ENCODE results near the gene CCRL2. TPM values are rescaled to one million over a fixed set of nuclear protein-coding genes. Genes with fewer than 3 reads are reported as not detected.

CCRL2 gene
- total RNA-seq, 2 donors from 2014 or later: 0.89 to 4.2 TPM

DNA sequence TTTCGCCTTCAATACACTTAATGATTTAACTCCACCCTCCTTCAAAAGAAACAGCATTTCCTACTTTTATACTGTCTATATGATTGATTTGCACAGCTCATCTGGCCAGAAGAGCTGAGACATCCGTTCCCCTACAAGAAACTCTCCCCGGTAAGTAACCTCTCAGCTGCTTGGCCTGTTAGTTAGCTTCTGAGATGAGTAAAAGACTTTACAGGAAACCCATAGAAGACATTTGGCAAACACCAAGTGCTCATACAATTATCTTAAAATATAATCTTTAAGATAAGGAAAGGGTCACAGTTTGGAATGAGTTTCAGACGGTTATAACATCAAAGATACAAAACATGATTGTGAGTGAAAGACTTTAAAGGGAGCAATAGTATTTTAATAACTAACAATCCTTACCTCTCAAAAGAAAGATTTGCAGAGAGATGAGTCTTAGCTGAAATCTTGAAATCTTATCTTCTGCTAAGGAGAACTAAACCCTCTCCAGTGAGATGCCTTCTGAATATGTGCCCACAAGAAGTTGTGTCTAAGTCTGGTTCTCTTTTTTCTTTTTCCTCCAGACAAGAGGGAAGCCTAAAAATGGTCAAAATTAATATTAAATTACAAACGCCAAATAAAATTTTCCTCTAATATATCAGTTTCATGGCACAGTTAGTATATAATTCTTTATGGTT lies 36.1 kb upstream of the CCRL2 start, which contains the start of gene CCR5:
TSS of gene CCR5 (plus strand) at position 108 of the 680 bp plus-strand sequence. CDS start 1,957 bp downstream, outside the sequence.
- Histone ChIP-seq H3K4me1 (no peaks in the 10 kb centered on the region), H3K27ac (no peak within 1 kb of the TSS), H3K36me3 (no peaks in the 10 kb centered on the region), H3K4me3 (no peak within 1 kb of the TSS), H3K27me3 (no peaks in the 10 kb centered on the region), H3K9me3 (no peaks in the 10 kb centered on the region)
- TF ChIP-seq, protein P1, sequence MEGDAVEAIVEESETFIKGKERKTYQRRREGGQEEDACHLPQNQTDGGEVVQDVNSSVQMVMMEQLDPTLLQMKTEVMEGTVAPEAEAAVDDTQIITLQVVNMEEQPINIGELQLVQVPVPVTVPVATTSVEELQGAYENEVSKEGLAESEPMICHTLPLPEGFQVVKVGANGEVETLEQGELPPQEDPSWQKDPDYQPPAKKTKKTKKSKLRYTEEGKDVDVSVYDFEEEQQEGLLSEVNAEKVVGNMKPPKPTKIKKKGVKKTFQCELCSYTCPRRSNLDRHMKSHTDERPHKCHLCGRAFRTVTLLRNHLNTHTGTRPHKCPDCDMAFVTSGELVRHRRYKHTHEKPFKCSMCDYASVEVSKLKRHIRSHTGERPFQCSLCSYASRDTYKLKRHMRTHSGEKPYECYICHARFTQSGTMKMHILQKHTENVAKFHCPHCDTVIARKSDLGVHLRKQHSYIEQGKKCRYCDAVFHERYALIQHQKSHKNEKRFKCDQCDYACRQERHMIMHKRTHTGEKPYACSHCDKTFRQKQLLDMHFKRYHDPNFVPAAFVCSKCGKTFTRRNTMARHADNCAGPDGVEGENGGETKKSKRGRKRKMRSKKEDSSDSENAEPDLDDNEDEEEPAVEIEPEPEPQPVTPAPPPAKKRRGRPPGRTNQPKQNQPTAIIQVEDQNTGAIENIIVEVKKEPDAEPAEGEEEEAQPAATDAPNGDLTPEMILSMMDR (IDR thresholded peaks at IDR 0.05): no peak
- no peak for DNase-seq (ENCODE audit: low spot score)

DNA sequence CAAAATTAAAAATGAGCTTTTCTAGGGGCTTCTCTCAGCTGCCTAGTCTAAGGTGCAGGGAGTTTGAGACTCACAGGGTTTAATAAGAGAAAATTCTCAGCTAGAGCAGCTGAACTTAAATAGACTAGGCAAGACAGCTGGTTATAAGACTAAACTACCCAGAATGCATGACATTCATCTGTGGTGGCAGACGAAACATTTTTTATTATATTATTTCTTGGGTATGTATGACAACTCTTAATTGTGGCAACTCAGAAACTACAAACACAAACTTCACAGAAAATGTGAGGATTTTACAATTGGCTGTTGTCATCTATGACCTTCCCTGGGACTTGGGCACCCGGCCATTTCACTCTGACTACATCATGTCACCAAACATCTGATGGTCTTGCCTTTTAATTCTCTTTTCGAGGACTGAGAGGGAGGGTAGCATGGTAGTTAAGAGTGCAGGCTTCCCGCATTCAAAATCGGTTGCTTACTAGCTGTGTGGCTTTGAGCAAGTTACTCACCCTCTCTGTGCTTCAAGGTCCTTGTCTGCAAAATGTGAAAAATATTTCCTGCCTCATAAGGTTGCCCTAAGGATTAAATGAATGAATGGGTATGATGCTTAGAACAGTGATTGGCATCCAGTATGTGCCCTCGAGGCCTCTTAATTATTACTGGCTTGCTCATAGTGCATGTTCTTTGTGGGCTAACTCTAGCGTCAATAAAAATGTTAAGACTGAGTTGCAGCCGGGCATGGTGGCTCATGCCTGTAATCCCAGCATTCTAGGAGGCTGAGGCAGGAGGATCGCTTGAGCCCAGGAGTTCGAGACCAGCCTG lies 35.3 kb upstream of the CCRL2 start:
- Histone ChIP-seq H3K36me3 (no peaks in the 10 kb centered on the region), H3K4me1 (no peaks in the 10 kb centered on the region), H3K27me3 (no peaks in the 10 kb centered on the region), H3K9me3 (no peaks in the 10 kb centered on the region), H3K27ac (no peak overlapping the region), H3K4me3 (no peak overlapping the region)
- DNase-seq (ENCODE audit: low spot score): no peak
- TF ChIP-seq, protein P1 (IDR thresholded peaks at IDR 0.05): no peak

DNA sequence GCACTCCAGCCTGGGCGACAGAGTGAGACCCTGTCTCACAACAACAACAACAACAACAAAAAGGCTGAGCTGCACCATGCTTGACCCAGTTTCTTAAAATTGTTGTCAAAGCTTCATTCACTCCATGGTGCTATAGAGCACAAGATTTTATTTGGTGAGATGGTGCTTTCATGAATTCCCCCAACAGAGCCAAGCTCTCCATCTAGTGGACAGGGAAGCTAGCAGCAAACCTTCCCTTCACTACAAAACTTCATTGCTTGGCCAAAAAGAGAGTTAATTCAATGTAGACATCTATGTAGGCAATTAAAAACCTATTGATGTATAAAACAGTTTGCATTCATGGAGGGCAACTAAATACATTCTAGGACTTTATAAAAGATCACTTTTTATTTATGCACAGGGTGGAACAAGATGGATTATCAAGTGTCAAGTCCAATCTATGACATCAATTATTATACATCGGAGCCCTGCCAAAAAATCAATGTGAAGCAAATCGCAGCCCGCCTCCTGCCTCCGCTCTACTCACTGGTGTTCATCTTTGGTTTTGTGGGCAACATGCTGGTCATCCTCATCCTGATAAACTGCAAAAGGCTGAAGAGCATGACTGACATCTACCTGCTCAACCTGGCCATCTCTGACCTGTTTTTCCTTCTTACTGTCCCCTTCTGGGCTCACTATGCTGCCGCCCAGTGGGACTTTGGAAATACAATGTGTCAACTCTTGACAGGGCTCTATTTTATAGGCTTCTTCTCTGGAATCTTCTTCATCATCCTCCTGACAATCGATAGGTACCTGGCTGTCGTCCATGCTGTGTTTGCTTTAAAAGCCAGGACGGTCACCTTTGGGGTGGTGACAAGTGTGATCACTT lies 34.3 kb upstream of the CCRL2 start:
- DNase-seq (ENCODE audit: low spot score): no peak
- TF ChIP-seq, protein P1 (IDR thresholded peaks at IDR 0.05): peak in 1 of 2 donors; percentile 51
- Histone ChIP-seq H3K4me1 (no peaks in the 10 kb centered on the region), H3K27ac (no peak overlapping the region), H3K27me3 (no peaks in the 10 kb centered on the region), H3K9me3 (no peaks in the 10 kb centered on the region), H3K36me3 (no peaks in the 10 kb centered on the region), H3K4me3 (no peak overlapping the region)

DNA sequence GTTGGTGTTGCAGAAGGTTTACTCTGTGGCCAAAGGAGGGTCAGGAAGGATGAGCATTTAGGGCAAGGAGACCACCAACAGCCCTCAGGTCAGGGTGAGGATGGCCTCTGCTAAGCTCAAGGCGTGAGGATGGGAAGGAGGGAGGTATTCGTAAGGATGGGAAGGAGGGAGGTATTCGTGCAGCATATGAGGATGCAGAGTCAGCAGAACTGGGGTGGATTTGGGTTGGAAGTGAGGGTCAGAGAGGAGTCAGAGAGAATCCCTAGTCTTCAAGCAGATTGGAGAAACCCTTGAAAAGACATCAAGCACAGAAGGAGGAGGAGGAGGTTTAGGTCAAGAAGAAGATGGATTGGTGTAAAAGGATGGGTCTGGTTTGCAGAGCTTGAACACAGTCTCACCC lies 32.3 kb upstream of the CCRL2 start:
- no peak for DNase-seq (ENCODE audit: low spot score)
- Histone ChIP-seq H3K27ac (no peak overlapping the region), H3K36me3 (no peaks in the 10 kb centered on the region), H3K4me1 (no peaks in the 10 kb centered on the region), H3K27me3 (no peaks in the 10 kb centered on the region), H3K4me3 (no peak overlapping the region), H3K9me3 (no peaks in the 10 kb centered on the region)
- TF ChIP-seq, protein P1 (IDR thresholded peaks at IDR 0.05): no peak

DNA sequence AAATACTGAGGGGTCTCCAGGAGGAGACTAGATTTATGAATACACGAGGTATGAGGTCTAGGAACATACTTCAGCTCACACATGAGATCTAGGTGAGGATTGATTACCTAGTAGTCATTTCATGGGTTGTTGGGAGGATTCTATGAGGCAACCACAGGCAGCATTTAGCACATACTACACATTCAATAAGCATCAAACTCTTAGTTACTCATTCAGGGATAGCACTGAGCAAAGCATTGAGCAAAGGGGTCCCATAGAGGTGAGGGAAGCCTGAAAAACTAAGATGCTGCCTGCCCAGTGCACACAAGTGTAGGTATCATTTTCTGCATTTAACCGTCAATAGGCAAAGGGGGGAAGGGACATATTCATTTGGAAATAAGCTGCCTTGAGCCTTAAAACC lies 31.8 kb upstream of the CCRL2 start:
- no peak for DNase-seq (ENCODE audit: low spot score)
- Histone ChIP-seq H3K4me1 (no peaks in the 10 kb centered on the region), H3K36me3 (no peaks in the 10 kb centered on the region), H3K9me3 (no peaks in the 10 kb centered on the region), H3K4me3 (no peak overlapping the region), H3K27ac (no peak overlapping the region), H3K27me3 (no peaks in the 10 kb centered on the region)
- TF ChIP-seq, protein P1 (IDR thresholded peaks at IDR 0.05): no peak

Data from right atrium auricular region (tissue), 2 donors.